ENCODE measurements around the gene MEF2A.
"Not testable (repeated sequence)": the region's sequence is repeated elsewhere in the genome, so short reads cannot be mapped to it uniquely, and the experiment has no call there.

MEF2A gene

GRCh38 chr15:99741835-99742234 is 176.1 kb downstream of the MEF2A start:
- Histone ChIP-seq H3K9me3 (ENCODE audit: control insufficient read depth in 5 of 5, low read length in 5 of 5) (peaks cover 0 to 5% (median 0%) of the 10 kb centered on the region in 5 donors), H3K27ac (ENCODE audit: low read depth, low read length) (no peak overlapping the region), H3K4me3 (ENCODE audit: low read depth in 1 of 5, low read length in 5 of 5) (no peak overlapping the region), H3K4me1 (ENCODE audit: control insufficient read depth in 5 of 5, insufficient read depth in 5 of 5, low read length in 5 of 5) (no peaks in the 10 kb centered on the region), H3K36me3 (ENCODE audit: control insufficient read depth in 5 of 5, insufficient read depth in 5 of 5, low read length in 5 of 5) (no peaks in the 10 kb centered on the region), H3K27me3 (ENCODE audit: control insufficient read depth in 5 of 5, insufficient read depth in 4 of 5, low read length in 5 of 5) (no peaks in the 10 kb centered on the region), H3K9ac (ENCODE audit: low read length in 5 of 5) (no peak overlapping the region)

- Histone ChIP-seq H3K4me3 (ENCODE audit: low read depth in 1 of 5, low read length in 5 of 5) (no peak overlapping the region), H3K9ac (ENCODE audit: low read length in 5 of 5) (no peak overlapping the region), H3K9me3 (ENCODE audit: control insufficient read depth in 5 of 5, low read length in 5 of 5) (no peaks in the 10 kb centered on the region)
These were observed 178.4 kb downstream of the MEF2A start for GRCh38 chr15:99744142-99744541.

GRCh38 chr15:99745370-99746086 is 179.7 kb downstream of the MEF2A start:
- Histone ChIP-seq H3K9me3 (ENCODE audit: control insufficient read depth in 5 of 5, low read length in 5 of 5) (no peaks in the 10 kb centered on the region), H3K27me3 (ENCODE audit: control insufficient read depth in 5 of 5, insufficient read depth in 4 of 5, low read length in 5 of 5) (no peaks in the 10 kb centered on the region), H3K27ac (ENCODE audit: low read depth, low read length) (no peak overlapping the region), H3K9ac (ENCODE audit: low read length in 5 of 5) (no peak overlapping the region), H3K4me3 (ENCODE audit: low read depth in 1 of 5, low read length in 5 of 5) (no peak overlapping the region), H3K4me1 (ENCODE audit: control insufficient read depth in 5 of 5, insufficient read depth in 5 of 5, low read length in 5 of 5) (peaks cover 0 to 11% (median 2%) of the 10 kb centered on the region in 5 donors), H3K36me3 (ENCODE audit: control insufficient read depth in 5 of 5, insufficient read depth in 5 of 5, low read length in 5 of 5) (no peaks in the 10 kb centered on the region)

More at GRCh38 chr15:99744142-99744541, 178.4 kb downstream of the MEF2A start:
- peaks cover 0 to 2% (median 0%) of the 10 kb centered on the region in 5 donors for H3K4me1 ChIP-seq (ENCODE audit: control insufficient read depth in 5 of 5, insufficient read depth in 5 of 5, low read length in 5 of 5)
- no peaks in the 10 kb centered on the region for H3K27me3 ChIP-seq (ENCODE audit: control insufficient read depth in 5 of 5, insufficient read depth in 4 of 5, low read length in 5 of 5)
- H3K27ac ChIP-seq (ENCODE audit: low read depth, low read length) = no peak overlapping the region
- H3K36me3 ChIP-seq (ENCODE audit: control insufficient read depth in 5 of 5, insufficient read depth in 5 of 5, low read length in 5 of 5) = no peaks in the 10 kb centered on the region

- Histone ChIP-seq H3K4me1 (ENCODE audit: control insufficient read depth in 5 of 5, insufficient read depth in 5 of 5, low read length in 5 of 5) (peaks cover 0 to 11% (median 2%) of the 10 kb centered on the region in 5 donors), H3K36me3 (ENCODE audit: control insufficient read depth in 5 of 5, insufficient read depth in 5 of 5, low read length in 5 of 5) (no peaks in the 10 kb centered on the region), H3K9me3 (ENCODE audit: control insufficient read depth in 5 of 5, low read length in 5 of 5) (no peaks in the 10 kb centered on the region), H3K27me3 (ENCODE audit: control insufficient read depth in 5 of 5, insufficient read depth in 4 of 5, low read length in 5 of 5) (peaks cover 0 to 3% (median 0%) of the 10 kb centered on the region in 5 donors), H3K4me3 (ENCODE audit: low read depth in 1 of 5, low read length in 5 of 5) (no peak overlapping the region), H3K27ac (ENCODE audit: low read depth, low read length) (no peak overlapping the region), H3K9ac (ENCODE audit: low read length in 5 of 5) (no peak overlapping the region)
These were observed 183.6 kb downstream of the MEF2A start for GRCh38 chr15:99749386-99749785.

GRCh38 chr15:99750326-99750725 is 184.5 kb downstream of the MEF2A start:
- H3K27me3 ChIP-seq (ENCODE audit: control insufficient read depth in 5 of 5, insufficient read depth in 4 of 5, low read length in 5 of 5); H3K27ac ChIP-seq (ENCODE audit: low read depth, low read length): not testable (repeated sequence)

GRCh38 chr15:99752556-99752955 is 186.8 kb downstream of the MEF2A start:
- no peaks in the 10 kb centered on the region for H3K9me3 ChIP-seq (ENCODE audit: control insufficient read depth in 5 of 5, low read length in 5 of 5)
- H3K4me1 ChIP-seq (ENCODE audit: control insufficient read depth in 5 of 5, insufficient read depth in 5 of 5, low read length in 5 of 5) = peaks cover 0 to 14% (median 3%) of the 10 kb centered on the region in 5 donors
- no peak overlapping the region for H3K27ac ChIP-seq (ENCODE audit: low read depth, low read length)
- H3K4me3 ChIP-seq (ENCODE audit: low read depth in 1 of 5, low read length in 5 of 5) = no peak overlapping the region
- no peak overlapping the region for H3K9ac ChIP-seq (ENCODE audit: low read length in 5 of 5)
- H3K27me3 ChIP-seq (ENCODE audit: control insufficient read depth in 5 of 5, insufficient read depth in 4 of 5, low read length in 5 of 5) = peaks cover 0 to 3% (median 0%) of the 10 kb centered on the region in 5 donors
- no peaks in the 10 kb centered on the region for H3K36me3 ChIP-seq (ENCODE audit: control insufficient read depth in 5 of 5, insufficient read depth in 5 of 5, low read length in 5 of 5)

More at GRCh38 chr15:99750326-99750725, 184.5 kb downstream of the MEF2A start:
- H3K9me3 ChIP-seq (ENCODE audit: control insufficient read depth in 5 of 5, low read length in 5 of 5); H3K36me3 ChIP-seq (ENCODE audit: control insufficient read depth in 5 of 5, insufficient read depth in 5 of 5, low read length in 5 of 5); H3K9ac ChIP-seq (ENCODE audit: low read length in 5 of 5); H3K4me3 ChIP-seq (ENCODE audit: low read depth in 1 of 5, low read length in 5 of 5): not testable (repeated sequence)
- peaks cover 0 to 11% (median 2%) of the 10 kb centered on the region in 5 donors for H3K4me1 ChIP-seq (ENCODE audit: control insufficient read depth in 5 of 5, insufficient read depth in 5 of 5, low read length in 5 of 5)

- no peak overlapping the region for H3K27ac ChIP-seq (ENCODE audit: low read depth, low read length)
- H3K9me3 ChIP-seq (ENCODE audit: control insufficient read depth in 5 of 5, low read length in 5 of 5) = no peaks in the 10 kb centered on the region
- H3K9ac ChIP-seq (ENCODE audit: low read length in 5 of 5) = no peak overlapping the region
- H3K27me3 ChIP-seq (ENCODE audit: control insufficient read depth in 5 of 5, insufficient read depth in 4 of 5, low read length in 5 of 5) = peaks cover 0 to 3% (median 0%) of the 10 kb centered on the region in 5 donors
- no peak overlapping the region for H3K4me3 ChIP-seq (ENCODE audit: low read depth in 1 of 5, low read length in 5 of 5)
- no peaks in the 10 kb centered on the region for H3K36me3 ChIP-seq (ENCODE audit: control insufficient read depth in 5 of 5, insufficient read depth in 5 of 5, low read length in 5 of 5)
- peaks cover 0 to 14% (median 3%) of the 10 kb centered on the region in 5 donors for H3K4me1 ChIP-seq (ENCODE audit: control insufficient read depth in 5 of 5, insufficient read depth in 5 of 5, low read length in 5 of 5)
These were observed 187.3 kb downstream of the MEF2A start for GRCh38 chr15:99753066-99753465.

- Histone ChIP-seq H3K4me1 (ENCODE audit: control insufficient read depth in 5 of 5, insufficient read depth in 5 of 5, low read length in 5 of 5) (peaks cover 0 to 4% (median 3%) of the 10 kb centered on the region in 5 donors), H3K27ac (ENCODE audit: low read depth, low read length) (no peak overlapping the region), H3K4me3 (ENCODE audit: low read depth in 1 of 5, low read length in 5 of 5) (no peak overlapping the region), H3K36me3 (ENCODE audit: control insufficient read depth in 5 of 5, insufficient read depth in 5 of 5, low read length in 5 of 5) (no peaks in the 10 kb centered on the region), H3K9ac (ENCODE audit: low read length in 5 of 5) (no peak overlapping the region), H3K9me3 (ENCODE audit: control insufficient read depth in 5 of 5, low read length in 5 of 5) (no peaks in the 10 kb centered on the region), H3K27me3 (ENCODE audit: control insufficient read depth in 5 of 5, insufficient read depth in 4 of 5, low read length in 5 of 5) (peaks cover 0 to 3% (median 0%) of the 10 kb centered on the region in 5 donors)
These were observed 190.1 kb downstream of the MEF2A start for GRCh38 chr15:99755692-99756409.

GRCh38 chr15:99762288-99762687 is 196.5 kb downstream of the MEF2A start:
- no peaks in the 10 kb centered on the region for H3K36me3 ChIP-seq (ENCODE audit: control insufficient read depth in 5 of 5, insufficient read depth in 5 of 5, low read length in 5 of 5)
- H3K27me3 ChIP-seq (ENCODE audit: control insufficient read depth in 5 of 5, insufficient read depth in 4 of 5, low read length in 5 of 5) = no peaks in the 10 kb centered on the region
- H3K9me3 ChIP-seq (ENCODE audit: control insufficient read depth in 5 of 5, low read length in 5 of 5) = no peaks in the 10 kb centered on the region
- no peak overlapping the region for H3K4me3 ChIP-seq (ENCODE audit: low read depth in 1 of 5, low read length in 5 of 5)
- H3K9ac ChIP-seq (ENCODE audit: low read length in 5 of 5) = no peak overlapping the region
- H3K27ac ChIP-seq (ENCODE audit: low read depth, low read length) = no peak overlapping the region
- peaks cover 0 to 1% (median 0%) of the 10 kb centered on the region in 5 donors for H3K4me1 ChIP-seq (ENCODE audit: control insufficient read depth in 5 of 5, insufficient read depth in 5 of 5, low read length in 5 of 5)

- Histone ChIP-seq H3K4me1 (ENCODE audit: control insufficient read depth in 5 of 5, insufficient read depth in 5 of 5, low read length in 5 of 5) (peaks cover 0 to 1% (median 0%) of the 10 kb centered on the region in 5 donors), H3K27ac (ENCODE audit: low read depth, low read length) (no peak overlapping the region), H3K36me3 (ENCODE audit: control insufficient read depth in 5 of 5, insufficient read depth in 5 of 5, low read length in 5 of 5) (no peaks in the 10 kb centered on the region), H3K9ac (ENCODE audit: low read length in 5 of 5) (no peak overlapping the region), H3K4me3 (ENCODE audit: low read depth in 1 of 5, low read length in 5 of 5) (no peak overlapping the region), H3K27me3 (ENCODE audit: control insufficient read depth in 5 of 5, insufficient read depth in 4 of 5, low read length in 5 of 5) (no peaks in the 10 kb centered on the region), H3K9me3 (ENCODE audit: control insufficient read depth in 5 of 5, low read length in 5 of 5) (no peaks in the 10 kb centered on the region)
These were observed 198.0 kb downstream of the MEF2A start for GRCh38 chr15:99763827-99764226.

All from subcutaneous abdominal adipose tissue (tissue), 5 donors.